GM23338 (cell line): ENCODE results near the gene ZNF70. TPM values are rescaled to one million over a fixed set of nuclear protein-coding genes. Genes with fewer than 3 reads are reported as not detected.

Source experiments
- ATAC-seq: fragments of 200-7000 bp; cut with Tn5 transposase; 3 replicates; pipeline ENCODE4 v1.9.1; 2020
- DNase-seq: peaks from one replicate; pipeline ENCODE4 v3.0.0-alpha.2; 2015; ENCODE audit warnings: low spot score
- H2AFZ ChIP-seq: fragments of 200-600 bp; sonication (generic); 2 replicates; pipeline ENCODE4 v1.8.0; 2016; ENCODE audit warnings: antibody characterized with exemption, mild to moderate bottlenecking, moderate library complexity
- H3F3A ChIP-seq: fragments of 200-600 bp; sonication (generic); replicated peaks from 2 replicates; pipeline ENCODE4 v1.8.0; 2017; ENCODE audit warnings: antibody characterized with exemption, mixed run types, low read depth
- H3K27ac ChIP-seq: fragments of 200-600 bp; sonication (generic); 2 replicates; pipeline ENCODE4 v1.6.1; 2016; ENCODE audit warnings: low read depth
- H3K27me3 ChIP-seq: fragments of 200-600 bp; sonication (generic); 2 replicates; pipeline ENCODE4 v1.8.0; 2016; ENCODE audit warnings: mild to moderate bottlenecking, mixed run types, moderate library complexity; ENCODE audit not compliant: insufficient read depth
- H3K36me3 ChIP-seq: fragments of 200-600 bp; sonication (generic); 2 replicates; pipeline ENCODE4 v1.8.0; 2016; ENCODE audit warnings: mild to moderate bottlenecking; ENCODE audit not compliant: insufficient read depth
- H3K4me1 ChIP-seq: fragments of 200-600 bp; sonication (generic); 2 replicates; pipeline ENCODE4 v1.8.0; 2016; ENCODE audit warnings: mild to moderate bottlenecking, moderate library complexity; ENCODE audit not compliant: insufficient read depth
- H3K4me2 ChIP-seq: fragments of 200-600 bp; sonication (generic); 2 replicates; pipeline ENCODE4 v1.7.1; 2017; ENCODE audit warnings: mixed run types
- H3K4me3 ChIP-seq: fragments of 200-600 bp; sonication (generic); 2 replicates; pipeline ENCODE4 v1.6.1; 2016; ENCODE audit warnings: mixed run types
- H3K79me2 ChIP-seq: fragments of 200-600 bp; sonication (generic); replicated peaks from 2 replicates; pipeline ENCODE4 v1.8.0; 2017; ENCODE audit warnings: mild to moderate bottlenecking; ENCODE audit not compliant: insufficient read depth
- H3K9me2 ChIP-seq: fragments of 200-600 bp; sonication (generic); 2 replicates; pipeline ENCODE4 v1.8.0; 2017; ENCODE audit not compliant: insufficient read depth
- H4K20me1 ChIP-seq: fragments of 200-600 bp; sonication (generic); replicated peaks from 2 replicates; pipeline ENCODE4 v1.8.0; 2017; ENCODE audit warnings: mild to moderate bottlenecking; ENCODE audit not compliant: insufficient read depth
- H3K27ac Mint-ChIP-seq: 2 replicates; pipeline ENCODE4 v1.8.0; 2020; ENCODE audit warnings: inconsistent platforms, mild to moderate bottlenecking, moderate library complexity, mixed read lengths
- H3K27me3 Mint-ChIP-seq: 3 replicates; pipeline ENCODE4 v1.8.0; 2022; ENCODE audit warnings: low read depth, mild to moderate bottlenecking, moderate library complexity, mixed read lengths, inconsistent platforms; ENCODE audit not compliant: insufficient read depth, poor library complexity
- H3K36me3 Mint-ChIP-seq: 3 replicates; pipeline ENCODE4 v1.8.0; 2021; ENCODE audit warnings: low read depth, mild to moderate bottlenecking, inconsistent platforms, moderate library complexity, mixed read lengths
- H3K4me1 Mint-ChIP-seq: 3 replicates; pipeline ENCODE4 v1.8.0; 2020; ENCODE audit warnings: mild to moderate bottlenecking, inconsistent platforms, mixed read lengths
- H3K4me3 Mint-ChIP-seq: 3 replicates; pipeline ENCODE4 v1.8.0; 2021; ENCODE audit warnings: moderate library complexity, mild to moderate bottlenecking, inconsistent platforms, mixed read lengths
- H3K9me3 Mint-ChIP-seq: 3 replicates; pipeline ENCODE4 v1.8.0; 2020; ENCODE audit warnings: moderate library complexity, mild to moderate bottlenecking, inconsistent platforms, mixed read lengths
- CTCF ChIP-seq, 2 experiments: fragments of 200-600 bp in 1 of 2; sonication (generic) in 1 of 2; conservative IDR thresholded peaks; 2 replicates each; pipeline versions ENCODE4 v1.5.1 to v1.6.1; 2016 to 2017; ENCODE audit warnings: antibody characterized with exemption in 2 of 2, low read depth in 2 of 2, mild to moderate bottlenecking in 2 of 2, moderate library complexity in 1 of 2
- EZH2 ChIP-seq: fragments of 200-600 bp; sonication (generic); IDR thresholded peaks from one replicate; pipeline ENCODE4 v1.8.0; 2017; ENCODE audit warnings: antibody characterized with exemption, mild to moderate bottlenecking, low read depth; ENCODE audit not compliant: unreplicated experiment
- JUNB ChIP-seq: IDR thresholded peaks from one replicate; pipeline ENCODE4 v1.6.1; 2016; ENCODE audit warnings: antibody characterized with exemption; ENCODE audit not compliant: unreplicated experiment
- POLR2AphosphoS5 ChIP-seq: IDR thresholded peaks from 2 replicates; pipeline ENCODE4 v1.6.1; 2016; ENCODE audit warnings: antibody characterized with exemption, low read depth
- REST ChIP-seq: IDR thresholded peaks from one replicate; pipeline ENCODE4 v1.6.1; 2018; ENCODE audit warnings: antibody characterized with exemption; ENCODE audit not compliant: unreplicated experiment
- STAT1 ChIP-seq: IDR thresholded peaks from one replicate; pipeline ENCODE4 v1.6.1; 2016; ENCODE audit warnings: antibody characterized with exemption; ENCODE audit not compliant: unreplicated experiment
- ZNF114 ChIP-seq: fragments of 250-450 bp; sonication (Bioruptor Pico); IDR thresholded peaks from 2 replicates; pipeline ENCODE4 v1.5.0; 2020; ENCODE audit warnings: mild to moderate bottlenecking, moderate library complexity
- ZNF331 ChIP-seq: fragments of 250-450 bp; sonication (Bioruptor Pico); IDR thresholded peaks from 2 replicates; pipeline ENCODE4 v1.5.0; 2020; ENCODE audit warnings: low read depth, mild to moderate bottlenecking, moderate library complexity
- ZNF462 ChIP-seq: fragments of 250-450 bp; sonication (Bioruptor Pico); IDR thresholded peaks from 2 replicates; pipeline ENCODE4 v1.5.0; 2020; ENCODE audit warnings: mild to moderate bottlenecking, moderate library complexity
- polyA plus RNA-seq: library from polyadenylated mRNA; unstranded; fragments of >200 nt; fragmentation: Nextera tagmentation; extraction: Ambion mirVana; gene quantifications from 2 replicates; pipeline ENCODE4 v1.2.1, GENCODE V29; 2016
- total RNA-seq: library from RNA; depleted of rRNA; stranded (reverse); fragments of >200 nt; shearing (Covaris generic); gene quantifications from 2 replicates; pipeline ENCODE4 v1.2.3, GENCODE V29; 2014

Gene ZNF70
- total and polyA plus RNA-seq, 2 experiments from 2014 or later = 0.45 to 2.6 TPM

- H4K20me1 ChIP-seq = peaks cover 39% of the 10 kb centered on the region
- no peaks in the 10 kb centered on the region for H3K27me3 ChIP-seq
- Mint-ChIP-seq H3K4me1 (no peaks in the 10 kb centered on the region), H3K9me3 (no peaks in the 10 kb centered on the region), H3K27me3 (no peaks in the 10 kb centered on the region), H3K4me3 (no peak overlapping the region), H3K27ac (no peak overlapping the region), H3K36me3 (peaks cover 70% of the 10 kb centered on the region)
- no peak overlapping the region for H3K27ac ChIP-seq
- TF ChIP-seq REST (no peak), ZNF331 (CRISPR knock-in tag) (no peak), ZNF114 (CRISPR knock-in tag) (no peak), JUNB (no peak), STAT1 (no peak), POLR2AphosphoS5 (no peak), CTCF (conservative IDR thresholded peaks at IDR 0.05; ENCODE audit: low read depth in 2 of 2) (no peak)
- no peak for ATAC-seq
- no peaks in the 10 kb centered on the region for H3K9me2 ChIP-seq
- no peak overlapping the region for H3K4me3 ChIP-seq
- peaks cover 21% of the 10 kb centered on the region for H3K79me2 ChIP-seq
- peaks cover 4% of the 10 kb centered on the region; the same call in 1 of the 2 replicates for H3F3A ChIP-seq
- H3K36me3 ChIP-seq = peaks cover 64% of the 10 kb centered on the region
- H3K4me2 ChIP-seq = no peak overlapping the region
- no peaks in the 10 kb centered on the region for H3K4me1 ChIP-seq
- no peak for DNase-seq
- no peak overlapping the region for H2AFZ ChIP-seq
Observed at GRCh38 chr22:23708270-23708669, 42.6 kb downstream of the ZNF70 start.

- no peaks in the 10 kb centered on the region for H3K27me3 ChIP-seq
- Mint-ChIP-seq H3K9me3 (no peaks in the 10 kb centered on the region), H3K27ac (no peak overlapping the region), H3K36me3 (peaks cover 56% of the 10 kb centered on the region), H3K27me3 (peaks cover 1% of the 10 kb centered on the region), H3K4me1 (no peaks in the 10 kb centered on the region), H3K4me3 (no peak overlapping the region)
- DNase-seq (no peak), ATAC-seq (no peak)
- H3K4me2 ChIP-seq = no peak overlapping the region
- peaks cover 45% of the 10 kb centered on the region for H3K79me2 ChIP-seq
- H3F3A ChIP-seq = peaks cover 4% of the 10 kb centered on the region; the same call in 1 of the 2 replicates
- H4K20me1 ChIP-seq = peaks cover 59% of the 10 kb centered on the region
- peaks cover 61% of the 10 kb centered on the region for H3K36me3 ChIP-seq
- H3K27ac ChIP-seq = no peak overlapping the region
- H3K9me2 ChIP-seq = no peaks in the 10 kb centered on the region
- H3K4me3 ChIP-seq = no peak overlapping the region
- H2AFZ ChIP-seq = no peak overlapping the region
- H3K4me1 ChIP-seq = no peaks in the 10 kb centered on the region
- TF ChIP-seq EZH2 (no peak), ZNF462 (CRISPR knock-in tag) (no peak)
Observed at GRCh38 chr22:23705358-23705757, 45.6 kb downstream of the ZNF70 start.
